Neural crest cell (in vitro differentiated cells): ENCODE data around the gene FKBP11. TPM values are rescaled to one million over a fixed set of nuclear protein-coding genes. Genes with fewer than 3 reads are reported as not detected.

Experiments used
- DNase-seq: peaks from one replicate; pipeline ENCODE4 v3.0.0; 2021; ENCODE audit warnings: low read depth, mixed read lengths, low spot score
- H3K27ac Mint-ChIP-seq: one replicate; pipeline ENCODE4 v1.8.0; 2021; ENCODE audit warnings: mild to moderate bottlenecking, mixed read lengths; ENCODE audit not compliant: unreplicated experiment
- H3K27me3 Mint-ChIP-seq: 2 replicates; pipeline ENCODE4 v1.8.0; 2021; ENCODE audit warnings: low read depth, mild to moderate bottlenecking, mixed read lengths
- H3K36me3 Mint-ChIP-seq: 2 replicates; pipeline ENCODE4 v1.8.0; 2021; ENCODE audit warnings: low read depth, mild to moderate bottlenecking, mixed read lengths
- H3K4me1 Mint-ChIP-seq: 2 replicates; pipeline ENCODE4 v1.8.0; 2021; ENCODE audit warnings: mixed read lengths
- H3K4me3 Mint-ChIP-seq: one replicate; pipeline ENCODE4 v1.8.0; 2021; ENCODE audit warnings: mild to moderate bottlenecking, mixed read lengths
- H3K9me3 Mint-ChIP-seq: 2 replicates; pipeline ENCODE4 v1.8.0; 2021; ENCODE audit warnings: mixed read lengths
- total RNA-seq: library from RNA; stranded (reverse); gene quantifications from 2 replicates; pipeline ENCODE4 v1.2.1, GENCODE V29; 2021
- TF ChIP-seq, protein P1 (sequence below): fragments of 200-600 bp; sonication (generic); conservative IDR thresholded peaks from 2 replicates; pipeline ENCODE4 v1.5.0; 2021; ENCODE audit warnings: antibody characterized with exemption, mild to moderate bottlenecking

FKBP11 gene
- total RNA-seq, 1 donor from 2014 or later = 15.1 TPM

DNA sequence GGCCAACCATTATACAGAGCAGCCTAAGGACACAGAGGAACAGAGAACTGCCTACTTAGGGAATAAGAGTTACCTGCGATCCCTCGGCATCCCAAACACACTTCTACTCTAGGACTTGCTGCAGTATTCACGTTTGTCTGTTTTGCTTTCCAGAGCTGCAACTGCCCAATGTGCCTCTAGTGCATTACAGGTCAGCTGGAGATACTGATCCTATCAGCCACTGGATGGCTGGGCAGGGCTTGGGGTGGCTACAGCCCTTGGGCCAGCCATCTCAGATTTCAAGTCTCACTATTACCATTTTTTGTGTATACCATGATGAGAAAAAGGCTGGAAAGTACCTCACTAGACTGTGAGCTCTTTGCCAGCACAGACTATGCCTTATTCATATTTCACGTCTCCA is 27.4 kb upstream of the FKBP11 start:
- Mint-ChIP-seq H3K27me3 (no peaks in the 10 kb centered on the region), H3K4me3 (peak overlapping the region; percentile 8), H3K27ac (no peak overlapping the region), H3K9me3 (no peaks in the 10 kb centered on the region), H3K36me3 (no peaks in the 10 kb centered on the region), H3K4me1 (peaks cover 31% of the 10 kb centered on the region)
- TF ChIP-seq, protein P1, sequence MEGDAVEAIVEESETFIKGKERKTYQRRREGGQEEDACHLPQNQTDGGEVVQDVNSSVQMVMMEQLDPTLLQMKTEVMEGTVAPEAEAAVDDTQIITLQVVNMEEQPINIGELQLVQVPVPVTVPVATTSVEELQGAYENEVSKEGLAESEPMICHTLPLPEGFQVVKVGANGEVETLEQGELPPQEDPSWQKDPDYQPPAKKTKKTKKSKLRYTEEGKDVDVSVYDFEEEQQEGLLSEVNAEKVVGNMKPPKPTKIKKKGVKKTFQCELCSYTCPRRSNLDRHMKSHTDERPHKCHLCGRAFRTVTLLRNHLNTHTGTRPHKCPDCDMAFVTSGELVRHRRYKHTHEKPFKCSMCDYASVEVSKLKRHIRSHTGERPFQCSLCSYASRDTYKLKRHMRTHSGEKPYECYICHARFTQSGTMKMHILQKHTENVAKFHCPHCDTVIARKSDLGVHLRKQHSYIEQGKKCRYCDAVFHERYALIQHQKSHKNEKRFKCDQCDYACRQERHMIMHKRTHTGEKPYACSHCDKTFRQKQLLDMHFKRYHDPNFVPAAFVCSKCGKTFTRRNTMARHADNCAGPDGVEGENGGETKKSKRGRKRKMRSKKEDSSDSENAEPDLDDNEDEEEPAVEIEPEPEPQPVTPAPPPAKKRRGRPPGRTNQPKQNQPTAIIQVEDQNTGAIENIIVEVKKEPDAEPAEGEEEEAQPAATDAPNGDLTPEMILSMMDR = no peak
- DNase-seq = no peak

DNA sequence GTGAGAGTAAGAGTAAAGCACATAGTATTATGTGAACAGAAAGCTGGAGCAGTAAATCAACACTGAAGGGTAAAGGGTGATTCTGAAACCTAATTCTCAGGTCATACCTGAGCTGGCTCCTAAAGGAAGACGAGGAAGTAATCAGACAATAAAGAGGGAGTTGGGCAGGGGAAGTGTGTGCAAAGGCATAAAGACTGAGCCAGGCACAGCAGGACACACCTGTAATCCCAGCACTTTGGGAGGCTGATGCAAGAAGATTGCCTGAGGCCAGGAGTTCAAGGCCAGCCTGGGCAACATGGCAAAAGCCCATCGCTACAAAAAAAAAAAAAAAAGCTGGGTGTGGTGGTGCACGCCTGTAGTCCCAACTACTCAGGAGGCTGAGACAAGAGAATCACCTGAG is 22.4 kb upstream of the FKBP11 start:
- no peaks in the 10 kb centered on the region for H3K9me3 Mint-ChIP-seq
- no peak for DNase-seq
- H3K27ac Mint-ChIP-seq = no peak overlapping the region
- H3K36me3 Mint-ChIP-seq = no peaks in the 10 kb centered on the region
- H3K27me3 Mint-ChIP-seq = no peaks in the 10 kb centered on the region
- TF ChIP-seq, protein P1 = no peak
- no peak overlapping the region for H3K4me3 Mint-ChIP-seq
- H3K4me1 Mint-ChIP-seq = peaks cover 14% of the 10 kb centered on the region

DNA sequence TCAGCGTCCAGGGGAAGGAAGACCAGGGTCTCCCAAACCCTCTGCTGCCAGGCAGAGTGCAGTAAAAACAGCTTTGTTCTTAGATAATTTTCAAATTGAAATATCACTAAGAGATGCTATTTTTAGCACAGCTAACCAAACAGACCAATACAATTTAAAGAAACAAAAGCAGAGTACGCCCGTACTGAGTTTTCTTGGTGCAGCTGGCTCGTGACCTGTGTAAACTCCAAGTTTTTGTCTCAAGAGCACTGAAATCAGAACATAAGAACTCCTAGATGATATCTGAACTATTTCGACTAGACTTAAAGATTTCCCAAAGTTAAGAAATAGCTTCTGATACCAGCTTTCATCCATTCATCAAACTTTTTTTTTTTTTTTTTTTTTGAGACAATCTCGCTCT is 21.7 kb upstream of the FKBP11 start:
- TF ChIP-seq, protein P1 = no peak
- no peak overlapping the region for H3K27ac Mint-ChIP-seq
- peaks cover 9% of the 10 kb centered on the region for H3K4me1 Mint-ChIP-seq
- H3K9me3 Mint-ChIP-seq = no peaks in the 10 kb centered on the region
- H3K27me3 Mint-ChIP-seq = no peaks in the 10 kb centered on the region
- DNase-seq = no peak
- H3K4me3 Mint-ChIP-seq = no peak overlapping the region
- H3K36me3 Mint-ChIP-seq = no peaks in the 10 kb centered on the region

DNA sequence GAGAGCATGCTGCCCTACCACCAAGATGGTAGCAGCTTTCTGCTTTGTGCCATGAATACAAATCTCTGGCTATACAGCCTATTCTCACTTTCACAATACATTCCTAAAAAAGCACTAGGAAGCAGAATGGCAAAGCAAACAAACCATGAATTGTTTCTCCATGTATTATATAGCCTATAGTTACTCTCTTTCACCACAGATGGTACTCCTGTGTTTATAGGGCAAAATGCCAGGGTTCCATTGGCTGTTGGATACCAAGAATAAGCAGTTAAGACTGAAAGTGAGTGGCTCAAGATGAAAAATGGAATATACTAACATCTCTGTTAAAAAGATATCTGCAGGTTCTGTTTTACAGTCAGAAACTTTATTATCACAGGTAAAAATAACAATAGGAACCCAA is 20.9 kb upstream of the FKBP11 start:
- no peaks in the 10 kb centered on the region for H3K9me3 Mint-ChIP-seq
- DNase-seq = no peak
- no peak overlapping the region for H3K27ac Mint-ChIP-seq
- no peaks in the 10 kb centered on the region for H3K27me3 Mint-ChIP-seq
- H3K4me1 Mint-ChIP-seq = peaks cover 9% of the 10 kb centered on the region
- no peak overlapping the region for H3K4me3 Mint-ChIP-seq
- TF ChIP-seq, protein P1 = no peak
- no peaks in the 10 kb centered on the region for H3K36me3 Mint-ChIP-seq

DNA sequence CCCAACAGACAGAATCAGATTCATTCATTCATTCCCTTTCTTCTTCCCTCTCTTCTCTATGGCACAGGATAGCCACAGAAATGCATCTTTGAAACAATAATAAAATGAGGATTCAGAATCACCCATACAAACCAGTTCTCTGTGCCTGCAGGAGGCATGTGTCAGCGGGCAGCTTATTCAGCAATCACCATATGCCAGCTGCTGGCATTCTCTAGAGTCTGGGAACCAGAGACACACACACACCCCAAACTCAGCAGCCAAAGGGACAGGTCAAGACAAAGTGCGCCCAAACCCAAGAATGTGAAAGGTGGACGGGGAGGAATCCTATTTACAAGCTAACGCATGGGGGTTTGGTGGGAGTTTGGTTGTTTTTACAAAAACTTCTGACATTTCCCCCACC is 17.9 kb upstream of the FKBP11 start:
- Mint-ChIP-seq H3K9me3 (no peaks in the 10 kb centered on the region), H3K4me3 (no peak overlapping the region), H3K27ac (no peak overlapping the region), H3K36me3 (no peaks in the 10 kb centered on the region), H3K4me1 (peaks cover 9% of the 10 kb centered on the region), H3K27me3 (no peaks in the 10 kb centered on the region)
- TF ChIP-seq, protein P1 = no peak
- no peak for DNase-seq

DNA sequence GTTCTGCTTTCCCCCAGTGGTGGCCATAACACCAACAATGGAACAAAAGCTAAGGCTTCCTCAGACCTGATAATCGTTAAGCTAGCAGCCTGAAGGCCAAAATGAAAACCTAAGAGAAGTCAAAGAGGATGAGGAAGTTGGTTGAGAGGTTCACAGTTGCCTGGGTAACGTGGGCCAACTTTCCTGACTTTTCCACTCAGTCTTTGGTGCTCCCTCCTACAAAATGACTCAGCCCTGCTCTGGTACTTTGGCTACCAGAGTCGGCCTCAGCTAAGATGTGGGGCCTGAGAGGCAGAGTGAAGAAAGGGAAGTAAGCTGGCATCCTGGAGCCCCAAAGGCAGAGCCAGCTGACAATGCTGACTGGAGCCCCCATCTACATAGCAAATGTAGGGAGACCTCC is 14.9 kb upstream of the FKBP11 start:
- Mint-ChIP-seq H3K9me3 (no peaks in the 10 kb centered on the region), H3K27me3 (no peaks in the 10 kb centered on the region), H3K27ac (no peak overlapping the region), H3K4me3 (no peak overlapping the region), H3K4me1 (no peaks in the 10 kb centered on the region), H3K36me3 (no peaks in the 10 kb centered on the region)
- no peak for DNase-seq
- TF ChIP-seq, protein P1 = no peak
